ENCODE measurements around the gene TIGD4.
"Not testable (repeated sequence)": the region's sequence is repeated elsewhere in the genome, so short reads cannot be mapped to it uniquely, and the experiment has no call there.

Gene TIGD4

DNA sequence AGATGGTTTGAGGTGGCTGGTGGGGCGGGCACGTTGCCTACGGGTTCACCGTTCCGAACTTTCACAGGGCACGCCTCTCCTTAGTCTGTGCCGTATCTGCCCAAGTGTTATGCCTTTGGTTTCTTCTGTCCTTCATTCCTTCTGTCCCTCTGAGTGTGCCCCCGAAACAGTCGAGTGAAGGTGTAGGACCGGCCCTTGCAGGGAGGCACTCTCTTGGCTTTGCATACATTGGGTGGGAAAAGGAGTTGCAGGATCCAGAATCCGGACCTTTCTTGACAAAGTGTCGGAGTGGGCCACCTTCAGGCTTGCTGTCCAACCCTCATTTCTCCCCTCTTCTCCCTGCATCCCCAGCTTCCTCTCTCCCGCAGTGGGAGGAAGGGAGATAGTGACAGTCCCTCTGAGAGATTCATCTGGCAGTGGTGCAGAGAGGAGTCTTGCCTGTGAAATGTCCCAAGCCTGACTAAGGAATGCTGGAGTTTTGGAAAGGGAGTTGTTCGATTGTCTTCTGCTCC is 793 bp upstream of the TIGD4 start:
- DNase-seq, result no peak

DNA sequence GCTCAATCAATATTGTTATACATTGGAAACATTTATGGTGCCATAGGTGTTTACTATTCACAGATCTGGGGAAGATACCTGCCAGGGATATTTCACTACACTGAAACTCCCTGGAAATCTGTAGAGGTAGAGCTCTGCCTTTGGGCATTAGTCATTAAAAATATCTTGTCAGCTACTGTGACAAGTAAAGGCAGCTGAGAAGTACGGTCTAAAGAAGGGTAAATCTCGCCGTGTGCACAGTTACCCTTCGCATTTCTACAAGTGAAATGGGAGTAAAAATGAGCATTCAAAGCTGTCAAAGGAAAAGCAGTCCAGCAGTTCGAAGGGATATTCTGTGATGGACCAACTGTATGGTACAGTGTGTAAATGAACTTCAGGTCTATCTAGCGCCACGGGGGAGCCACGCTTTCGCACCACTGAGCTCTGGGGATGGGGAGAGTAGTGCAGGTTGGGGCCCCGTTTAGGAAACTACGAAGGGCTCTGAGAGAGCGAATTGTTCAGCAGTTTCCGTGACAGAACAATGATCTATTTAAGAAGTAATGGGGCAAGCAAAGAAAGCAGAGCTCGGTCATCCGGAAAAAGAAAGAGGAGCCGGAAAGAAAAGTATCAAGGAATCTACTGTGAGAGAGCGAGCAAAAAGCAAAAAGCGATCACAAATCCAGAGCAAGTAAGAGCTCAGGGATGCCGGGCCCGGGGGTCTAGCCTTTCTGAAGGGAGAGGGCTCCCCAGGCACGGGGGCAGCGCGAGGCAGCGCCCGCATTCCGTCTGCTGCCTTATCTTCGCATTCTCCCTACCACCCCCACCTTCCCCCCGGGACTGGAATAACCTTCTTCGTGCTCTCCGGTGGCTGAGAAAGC is 646 bp downstream of the TIGD4 start:
- DNase-seq, result peak; percentile 39

- no peak for DNase-seq
These were observed 2.0 kb downstream of the TIGD4 start for GRCh38 chr4:152777488-152777887.

- no peak for DNase-seq
These were observed 3.2 kb downstream of the TIGD4 start for GRCh38 chr4:152776352-152776751.

- no peak for DNase-seq
These were observed 5.6 kb downstream of the TIGD4 start for GRCh38 chr4:152773953-152774352.

DNA sequence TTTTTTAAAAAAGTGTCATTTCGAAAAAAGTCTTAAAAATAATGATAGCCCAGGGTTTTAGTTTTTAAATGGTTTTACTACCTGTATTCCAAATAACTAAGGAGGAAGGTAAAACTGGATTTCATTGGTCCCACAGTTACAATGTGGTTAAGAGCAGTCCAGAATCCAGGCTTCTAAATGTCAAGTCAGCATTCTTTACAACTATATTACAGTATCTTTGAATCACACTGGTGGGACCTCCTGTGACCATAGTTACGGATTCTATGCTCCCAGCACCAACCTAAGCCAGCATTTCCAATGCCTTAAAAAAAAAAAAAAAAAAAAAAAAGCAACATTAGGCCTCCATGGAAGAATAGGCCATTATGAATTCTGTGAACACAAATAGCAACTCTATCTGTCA is 6.2 kb downstream of the TIGD4 start:
- no peak for DNase-seq

- DNase-seq, result peak; percentile 38
These were observed 7.6 kb downstream of the TIGD4 start for GRCh38 chr4:152771741-152772533.

DNA sequence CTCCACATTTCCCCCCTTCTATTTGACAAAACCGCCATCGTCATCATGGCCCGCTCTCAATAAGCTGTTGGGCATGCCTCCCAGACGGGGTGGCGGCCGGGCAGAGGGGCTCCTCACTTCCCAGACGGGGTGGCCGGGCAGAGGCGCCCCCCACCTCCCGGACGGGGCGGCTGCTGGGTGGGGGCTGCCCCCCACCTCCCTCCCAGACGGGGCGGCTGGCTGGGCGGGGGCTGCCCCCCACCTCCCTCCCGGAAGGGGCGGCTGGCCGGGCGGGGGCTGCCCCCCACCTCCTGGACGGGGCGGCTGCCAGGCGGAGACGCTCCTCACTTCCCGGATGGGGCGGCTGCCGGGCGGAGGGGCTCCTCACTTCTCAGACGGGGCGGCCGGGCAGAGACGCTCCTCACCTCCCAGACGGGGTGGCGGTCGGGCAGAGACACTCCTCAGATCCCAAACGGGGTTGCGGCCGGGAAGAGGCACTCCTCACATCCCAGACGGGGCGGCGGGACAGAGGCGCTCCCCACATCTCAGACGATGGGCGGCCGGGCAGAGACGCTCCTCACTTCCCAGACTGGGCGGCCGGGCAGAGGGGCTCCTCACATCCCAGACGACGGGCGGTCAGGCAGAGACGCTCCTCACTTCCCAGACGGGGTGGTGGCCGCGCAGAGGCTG is 14.3 kb downstream of the TIGD4 start:
- DNase-seq, result not testable (repeated sequence)

DNA sequence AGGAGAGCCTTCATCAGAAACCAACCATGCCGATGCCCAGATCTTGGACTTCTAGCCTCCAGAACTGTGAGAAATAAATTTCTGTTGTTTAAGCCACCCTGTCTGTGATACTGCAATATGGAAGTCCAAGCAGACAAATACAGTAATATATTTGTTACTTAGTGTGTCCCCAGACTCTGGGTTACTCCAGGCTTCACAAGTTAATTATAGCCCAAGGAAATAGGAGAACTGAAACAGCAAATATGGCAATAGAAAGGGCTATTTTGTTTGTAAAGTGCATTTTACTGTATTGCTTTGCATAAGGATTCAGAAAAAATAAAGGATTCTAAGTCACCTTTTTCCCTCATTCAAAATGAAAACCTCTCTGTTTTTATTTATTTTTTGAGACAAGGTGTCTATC is 15.7 kb downstream of the TIGD4 start:
- DNase-seq, result no peak

DNA sequence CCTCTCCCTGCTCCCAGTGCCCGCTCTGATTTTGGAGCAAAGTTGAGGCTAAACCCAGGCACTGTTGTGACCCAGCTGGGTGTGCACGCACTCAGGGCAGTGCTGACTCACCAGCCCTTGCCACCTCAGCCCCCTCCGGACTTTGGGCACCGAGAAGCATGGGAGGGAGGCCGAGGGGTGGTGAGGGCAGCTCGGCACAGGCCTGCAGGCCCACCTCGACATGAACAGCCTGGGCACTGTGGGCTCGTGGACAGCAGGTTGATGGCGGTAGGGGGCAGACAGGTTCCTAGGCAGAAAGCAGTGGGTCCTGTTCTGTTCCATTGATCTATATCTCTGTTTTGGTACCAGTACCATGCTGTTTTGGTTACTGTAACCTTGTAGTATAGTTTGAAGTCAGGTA is 30.9 kb downstream of the TIGD4 start:
- no peak for DNase-seq

DNA sequence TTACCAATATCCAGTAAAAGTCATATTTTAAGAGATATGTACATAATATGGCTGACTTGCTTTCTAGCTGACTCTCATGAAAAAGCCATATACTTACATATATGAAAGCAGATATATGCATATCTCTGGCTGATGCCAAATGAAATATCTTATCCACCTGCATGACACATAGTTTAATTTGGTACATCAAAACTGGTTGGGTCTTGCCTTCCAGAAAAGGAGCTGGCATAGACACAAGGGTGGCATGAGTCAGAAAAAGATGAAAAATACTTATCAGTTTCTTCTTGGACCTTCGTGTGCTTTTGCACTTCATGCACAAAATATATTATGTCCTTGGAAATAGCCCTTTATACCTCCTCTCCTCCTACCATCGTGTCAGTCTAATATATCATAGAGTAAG is 32.1 kb downstream of the TIGD4 start:
- DNase-seq, result no peak

- no peak for DNase-seq
These were observed 40.7 kb downstream of the TIGD4 start for GRCh38 chr4:152738827-152739226.

DNA sequence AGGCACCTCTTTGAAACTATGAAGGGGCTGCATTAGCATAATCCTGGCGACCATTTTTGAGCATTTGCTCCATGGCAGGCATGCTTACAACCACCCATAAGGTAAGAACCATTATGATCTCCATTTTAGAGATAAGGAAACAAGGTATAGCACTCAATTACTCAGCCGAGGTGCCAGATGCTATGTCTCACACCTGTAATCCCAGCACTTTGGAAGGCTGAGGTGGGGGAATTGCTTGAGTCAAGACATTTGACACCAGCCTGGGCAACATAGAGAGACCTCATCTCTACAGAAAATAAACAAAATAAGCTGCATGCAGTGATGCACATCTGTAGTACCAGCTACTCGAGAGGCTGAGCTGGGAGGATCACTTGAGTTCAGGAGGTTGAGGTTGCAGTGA is 43.6 kb downstream of the TIGD4 start:
- DNase-seq, result no peak

DNA sequence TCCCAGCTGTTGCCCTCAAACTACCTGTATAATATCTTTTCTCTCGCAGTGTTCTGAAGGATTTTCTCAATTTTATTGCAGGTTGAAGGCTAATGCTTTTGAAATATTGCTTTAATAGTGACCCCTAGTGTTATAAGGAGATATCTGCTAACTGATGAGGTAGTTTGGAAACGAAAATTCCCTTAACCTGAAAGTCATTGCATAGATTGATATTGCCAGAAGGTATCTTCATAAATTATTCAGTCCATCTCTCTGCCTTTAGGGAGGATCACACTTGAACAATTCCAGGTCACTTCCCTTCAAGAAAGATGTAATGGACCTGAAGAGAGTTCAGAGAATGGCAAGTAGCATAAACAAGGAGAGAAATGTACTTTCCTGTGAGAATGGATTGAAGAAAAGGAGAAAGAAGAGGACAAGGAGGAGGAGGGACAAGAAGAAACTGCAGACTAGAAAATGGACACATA is 44.1 kb downstream of the TIGD4 start:
- DNase-seq, result peak; percentile 46

DNA sequence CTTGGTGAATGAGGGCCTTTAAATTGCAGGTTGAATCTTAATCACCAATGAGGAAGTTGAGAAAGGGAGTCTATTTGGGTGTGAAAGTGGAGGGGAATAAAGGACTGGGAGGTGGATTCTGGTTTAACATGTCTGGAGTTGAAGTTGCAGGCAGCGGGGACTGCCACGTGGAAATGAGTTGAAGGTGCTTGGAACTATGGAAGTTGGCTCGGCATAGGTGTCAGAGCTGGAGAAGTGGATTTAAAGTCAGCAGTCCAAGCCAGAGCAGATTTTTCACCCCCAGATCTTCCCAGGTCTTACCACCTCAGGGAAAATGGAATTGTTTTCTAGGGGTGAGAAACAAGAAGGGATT is 44.9 kb downstream of the TIGD4 start:
- no peak for DNase-seq

DNA sequence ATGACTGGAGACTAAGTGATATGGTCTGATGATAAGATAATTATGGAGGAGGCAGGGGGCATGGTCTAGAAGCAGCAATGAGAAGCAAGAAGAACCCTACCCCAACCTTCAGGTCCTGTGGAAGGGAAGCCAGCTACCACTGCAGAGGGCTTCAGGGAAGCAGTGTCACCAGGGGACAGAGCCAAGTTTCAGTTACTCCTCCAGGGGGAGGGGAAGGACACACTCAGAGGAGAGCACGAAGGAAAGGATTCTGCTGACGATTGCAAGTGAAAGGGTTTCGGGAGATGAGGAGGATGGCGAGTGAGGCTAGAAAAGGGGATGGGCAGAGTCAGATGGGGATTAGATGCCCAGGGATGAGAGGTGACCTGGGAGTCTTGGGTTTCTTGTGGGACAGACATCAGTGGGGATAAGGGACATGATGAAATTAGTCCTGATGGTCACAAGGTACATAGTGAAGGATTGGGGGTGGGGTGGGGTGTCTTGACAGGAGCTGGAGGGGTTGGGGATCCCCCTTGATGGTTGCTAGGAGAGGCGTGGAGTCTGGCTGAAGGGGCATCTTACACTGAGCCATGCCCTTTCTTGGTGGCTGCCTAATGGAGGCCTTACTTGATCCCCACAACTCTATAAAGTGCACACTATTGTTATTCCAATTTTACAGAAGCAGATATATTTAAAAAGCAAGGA is 45.4 kb downstream of the TIGD4 start:
- DNase-seq, result no peak

DNA sequence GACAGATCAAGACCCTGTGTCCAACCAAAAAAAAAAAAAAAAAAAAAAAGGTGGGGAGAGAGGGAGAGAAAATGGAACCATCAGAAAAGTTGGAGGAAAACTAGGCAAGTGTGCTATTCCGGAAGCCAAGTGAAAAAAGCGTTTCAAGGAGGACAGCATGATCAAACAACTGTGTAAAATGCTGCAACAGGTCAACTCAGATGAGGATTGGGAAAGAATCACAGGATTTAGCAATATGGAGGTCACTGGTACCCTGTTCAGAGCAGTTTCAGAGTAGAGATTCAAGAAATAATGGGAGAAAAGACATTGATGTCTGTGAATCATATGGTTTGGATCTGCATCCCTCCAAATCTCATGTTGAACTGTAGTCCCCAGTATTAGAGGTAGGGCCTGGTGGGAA is 47.5 kb downstream of the TIGD4 start:
- no peak for DNase-seq

DNA sequence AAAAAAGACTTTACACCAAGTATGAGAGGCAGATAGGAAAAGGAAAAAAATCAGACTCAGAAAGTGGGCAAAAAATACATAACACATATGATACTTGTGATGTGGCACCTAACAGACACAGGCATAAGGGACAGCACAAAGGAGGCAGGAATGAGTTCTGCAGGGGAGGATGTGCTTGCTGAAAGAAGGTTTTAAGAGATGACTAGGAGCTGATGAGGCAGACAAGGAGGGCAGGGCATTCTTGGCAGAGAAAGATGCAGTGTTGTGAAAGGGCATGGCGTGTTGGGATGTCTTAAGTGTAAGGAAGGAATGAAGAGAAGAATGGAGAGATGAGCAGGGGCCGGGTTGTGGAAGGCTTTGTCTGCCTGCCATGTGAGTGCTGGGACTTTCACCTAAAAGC is 50.1 kb downstream of the TIGD4 start:
- DNase-seq, result peak; percentile 10

DNA sequence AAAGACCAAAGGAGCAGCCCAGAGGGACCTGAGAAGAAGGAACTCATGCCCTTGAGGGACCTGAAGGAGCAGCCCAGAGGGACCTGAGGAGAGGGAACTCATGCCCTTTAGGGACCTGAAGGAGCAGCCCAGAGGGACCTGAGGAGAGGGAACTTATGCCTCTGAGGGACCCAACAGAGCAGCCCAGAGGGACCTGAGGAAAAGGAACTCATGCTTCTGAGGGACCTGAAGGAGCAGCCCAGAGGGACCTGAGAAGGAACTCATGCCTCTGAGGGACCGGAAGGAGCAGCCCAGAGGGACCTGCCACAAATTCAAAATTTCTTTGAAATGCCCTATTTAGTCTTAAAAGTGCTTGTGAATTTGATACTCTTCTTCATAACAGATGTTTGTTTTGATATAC is 51.2 kb downstream of the TIGD4 start:
- no peak for DNase-seq

GRCh38 chr4:152727784-152728183 is 51.7 kb downstream of the TIGD4 start:
- no peak for DNase-seq

DNA sequence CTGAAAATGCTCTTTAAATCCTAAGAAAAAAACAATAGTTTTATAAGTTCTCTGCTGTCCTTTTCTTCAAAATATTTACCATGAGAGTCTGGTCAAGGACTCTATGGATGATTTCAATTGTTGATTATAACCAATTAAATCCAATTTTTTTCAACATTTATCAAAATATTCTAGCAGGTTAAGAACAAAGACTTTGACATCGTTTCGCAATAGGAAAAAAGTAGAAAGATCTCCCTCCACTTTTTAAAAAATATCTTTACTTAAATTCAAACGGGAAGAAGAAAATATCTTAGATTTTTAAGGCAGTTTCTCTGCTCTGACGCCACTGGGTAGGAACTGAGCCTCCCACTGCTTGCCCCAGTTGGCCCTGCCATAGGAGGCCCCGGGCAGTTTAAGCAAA is 55.0 kb downstream of the TIGD4 start:
- DNase-seq, result no peak

- DNase-seq, result no peak
These were observed 56.3 kb downstream of the TIGD4 start for GRCh38 chr4:152723236-152723635.

All from activated CD4-positive, alpha-beta T cell treated with anti-CD3 and anti-CD28 coated beads, Interleukin-10, Interleukin-2, amounts not matched to agents 100 ng/mL and 50 ng/mL, durations not matched to agents 16 hours and 8 hours (primary cell).